Measurements from ENCODE around the gene TAF3.

The TAF3 gene

GRCh38 chr10:7972367-7972766, 154.1 kb downstream of the TAF3 start:
- no peak overlapping the region for H3K4me3 ChIP-seq
- TF ChIP-seq CTCF (IDR thresholded peaks at IDR 0.05) = no peak
- H3K27ac ChIP-seq = no peak overlapping the region
- DNase-seq (ENCODE audit: low spot score) = no peak

GRCh38 chr10:7980196-7980595, 161.9 kb downstream of the TAF3 start:
- Histone ChIP-seq H3K27ac (no peak overlapping the region), H3K4me3 (no peak overlapping the region)
- DNase-seq (ENCODE audit: low spot score) = no peak
- TF ChIP-seq CTCF (IDR thresholded peaks at IDR 0.05) = no peak

- H3K27ac ChIP-seq = no peak overlapping the region
- no peak for DNase-seq (ENCODE audit: low spot score)
- H3K4me3 ChIP-seq = no peak overlapping the region
- no peak for TF ChIP-seq CTCF (IDR thresholded peaks at IDR 0.05)
These were observed 164.4 kb downstream of the TAF3 start for GRCh38 chr10:7982727-7983126.

GRCh38 chr10:7984325-7984724, 166.0 kb downstream of the TAF3 start:
- H3K27ac ChIP-seq = no peak overlapping the region
- H3K4me3 ChIP-seq = no peak overlapping the region
- no peak for TF ChIP-seq CTCF (IDR thresholded peaks at IDR 0.05)
- no peak for DNase-seq (ENCODE audit: low spot score)

GRCh38 chr10:7984896-7985295, 166.6 kb downstream of the TAF3 start:
- no peak for DNase-seq (ENCODE audit: low spot score)
- TF ChIP-seq CTCF (IDR thresholded peaks at IDR 0.05) = no peak
- H3K4me3 ChIP-seq = no peak overlapping the region
- H3K27ac ChIP-seq = no peak overlapping the region

GRCh38 chr10:7986851-7987250, 168.5 kb downstream of the TAF3 start:
- no peak for DNase-seq (ENCODE audit: low spot score)
- no peak overlapping the region for H3K4me3 ChIP-seq
- TF ChIP-seq CTCF (IDR thresholded peaks at IDR 0.05) = no peak
- no peak overlapping the region for H3K27ac ChIP-seq

- Histone ChIP-seq H3K27ac (no peak overlapping the region), H3K4me3 (no peak overlapping the region)
- DNase-seq (ENCODE audit: low spot score) = no peak
- no peak for TF ChIP-seq CTCF (IDR thresholded peaks at IDR 0.05)
These were observed 170.7 kb downstream of the TAF3 start for GRCh38 chr10:7988989-7989388.

Measured in coronary artery (tissue), 2 donors.